WTC11 (cell line): ENCODE results near the gene IFITM10. TPM values are rescaled to one million over a fixed set of nuclear protein-coding genes. Genes with fewer than 3 reads are reported as not detected.
A peak's percentile ranks its signal among the peaks of the same experiment; 100 is the strongest.

Experiments
- ATAC-seq: fragments of 200-7000 bp; cut with Tn5 transposase; 2 replicates; pipeline ENCODE4 v1.10.0; 2021; ENCODE audit warnings: mild to moderate bottlenecking, moderate library complexity
- CTCF ChIA-PET: fragments of 300-600 bp; sonication (Branson Sonifier 250); formaldehyde crosslinking; loops from one replicate; lab custom pipeline; 2021; ENCODE audit warnings: antibody characterized with exemption; lab: Charles Lee
- POLR2A ChIA-PET: fragments of 350-600 bp; sonication (Branson Sonifier 250); formaldehyde crosslinking; loops from one replicate; lab custom pipeline; 2021; ENCODE audit warnings: antibody characterized with exemption; lab: Charles Lee
- DNase-seq: peaks from one replicate; pipeline ENCODE4 v3.0.0; 2021; ENCODE audit warnings: low spot score
- H3K27ac Mint-ChIP-seq: 2 replicates; pipeline ENCODE4 v1.8.0; 2021; ENCODE audit warnings: mixed read lengths
- H3K27me3 Mint-ChIP-seq: 2 replicates; pipeline ENCODE4 v1.8.0; 2021; ENCODE audit warnings: low read depth, mild to moderate bottlenecking, moderate library complexity, mixed read lengths
- H3K36me3 Mint-ChIP-seq: 2 replicates; pipeline ENCODE4 v1.8.0; 2021; ENCODE audit warnings: mixed read lengths
- H3K4me1 Mint-ChIP-seq: 2 replicates; pipeline ENCODE4 v1.8.0; 2022; ENCODE audit warnings: mixed read lengths
- H3K4me3 Mint-ChIP-seq: 2 replicates; pipeline ENCODE4 v1.8.0; 2021; ENCODE audit warnings: mild to moderate bottlenecking, moderate library complexity, mixed read lengths
- H3K9me3 Mint-ChIP-seq: 2 replicates; pipeline ENCODE4 v1.8.0; 2021; ENCODE audit warnings: mixed read lengths
- ZNF263 ChIP-seq: sonication (generic); formaldehyde crosslinking; IDR thresholded peaks from 2 replicates; pipeline ENCODE4 v1.8.1; 2022; ENCODE audit warnings: low read depth, mild to moderate bottlenecking, moderate library complexity, missing genetic modification reagents
- total RNA-seq: library from RNA; stranded (reverse); gene quantifications from 3 replicates; pipeline ENCODE4 v1.2.3, GENCODE V29; 2021
- TF ChIP-seq, protein P1 (sequence below): sonication (generic); formaldehyde crosslinking; IDR thresholded peaks from 2 replicates; pipeline ENCODE4 v1.8.1; 2023; ENCODE audit warnings: mild to moderate bottlenecking, missing genetic modification reagents, borderline replicate concordance
- TF ChIP-seq, protein P2 (sequence below): fragments of 200-600 bp; IDR thresholded peaks from 2 replicates; pipeline ENCODE4 v1.8.0; 2022; ENCODE audit warnings: antibody characterized with exemption
- TF ChIP-seq, protein P3 (sequence below): sonication (generic); formaldehyde crosslinking; IDR thresholded peaks from 2 replicates; pipeline ENCODE4 v1.8.0; 2023; ENCODE audit warnings: missing genetic modification reagents, mild to moderate bottlenecking, borderline replicate concordance
- TF ChIP-seq, protein P4 (sequence below): sonication (generic); formaldehyde crosslinking; IDR thresholded peaks from 2 replicates; pipeline ENCODE4 v1.8.1; 2023; ENCODE audit warnings: mild to moderate bottlenecking, moderate library complexity, missing genetic modification reagents

Gene IFITM10
- total RNA-seq, 1 experiment from 2014 or later: 1.7 TPM

DNA sequence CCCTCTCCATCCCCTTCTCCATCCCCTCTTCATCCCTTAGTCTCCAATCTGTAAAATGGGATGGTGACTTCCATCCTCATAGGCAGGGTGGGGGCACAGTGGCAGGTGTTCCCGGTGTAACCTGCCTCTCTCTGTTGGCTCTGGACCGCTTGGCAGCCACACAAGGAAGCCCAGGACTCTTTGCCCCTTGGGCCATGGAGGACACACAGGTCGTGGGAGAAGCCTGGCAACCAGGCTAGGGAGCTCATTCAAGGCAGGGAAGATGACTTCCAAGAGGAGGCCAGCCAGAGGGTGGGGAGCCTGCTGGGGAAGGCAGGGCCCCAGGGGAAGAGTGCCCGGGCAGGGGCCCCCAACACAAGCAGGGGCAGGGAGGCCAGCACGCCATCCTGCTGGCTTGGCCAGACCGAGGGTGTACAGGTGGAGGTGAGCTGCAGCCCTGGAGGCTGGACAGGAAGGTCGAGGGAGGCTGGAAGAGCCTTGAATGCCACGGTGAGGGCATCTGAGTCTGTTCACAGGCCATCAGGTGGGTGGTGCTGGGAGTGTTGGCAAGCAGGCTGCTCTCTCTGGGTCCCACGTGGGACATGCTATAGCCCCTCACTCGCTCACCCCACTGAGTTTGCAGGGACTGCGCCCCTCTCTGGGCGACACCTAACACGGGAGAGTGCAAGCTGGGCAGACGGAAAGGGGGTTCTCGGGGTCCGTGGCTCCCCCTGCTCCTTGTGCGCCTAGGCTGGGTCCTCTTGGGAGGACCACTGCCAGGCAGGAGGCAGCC is 28.8 kb upstream of the IFITM10 start:
- H3K4me3 Mint-ChIP-seq: no peak overlapping the region

More for the DNA sequence above, 28.8 kb upstream of the IFITM10 start:
- no peak for ATAC-seq
- no peaks in the 10 kb centered on the region for H3K4me1 Mint-ChIP-seq
- no peaks in the 10 kb centered on the region for H3K36me3 Mint-ChIP-seq
- TF ChIP-seq, protein P1, sequence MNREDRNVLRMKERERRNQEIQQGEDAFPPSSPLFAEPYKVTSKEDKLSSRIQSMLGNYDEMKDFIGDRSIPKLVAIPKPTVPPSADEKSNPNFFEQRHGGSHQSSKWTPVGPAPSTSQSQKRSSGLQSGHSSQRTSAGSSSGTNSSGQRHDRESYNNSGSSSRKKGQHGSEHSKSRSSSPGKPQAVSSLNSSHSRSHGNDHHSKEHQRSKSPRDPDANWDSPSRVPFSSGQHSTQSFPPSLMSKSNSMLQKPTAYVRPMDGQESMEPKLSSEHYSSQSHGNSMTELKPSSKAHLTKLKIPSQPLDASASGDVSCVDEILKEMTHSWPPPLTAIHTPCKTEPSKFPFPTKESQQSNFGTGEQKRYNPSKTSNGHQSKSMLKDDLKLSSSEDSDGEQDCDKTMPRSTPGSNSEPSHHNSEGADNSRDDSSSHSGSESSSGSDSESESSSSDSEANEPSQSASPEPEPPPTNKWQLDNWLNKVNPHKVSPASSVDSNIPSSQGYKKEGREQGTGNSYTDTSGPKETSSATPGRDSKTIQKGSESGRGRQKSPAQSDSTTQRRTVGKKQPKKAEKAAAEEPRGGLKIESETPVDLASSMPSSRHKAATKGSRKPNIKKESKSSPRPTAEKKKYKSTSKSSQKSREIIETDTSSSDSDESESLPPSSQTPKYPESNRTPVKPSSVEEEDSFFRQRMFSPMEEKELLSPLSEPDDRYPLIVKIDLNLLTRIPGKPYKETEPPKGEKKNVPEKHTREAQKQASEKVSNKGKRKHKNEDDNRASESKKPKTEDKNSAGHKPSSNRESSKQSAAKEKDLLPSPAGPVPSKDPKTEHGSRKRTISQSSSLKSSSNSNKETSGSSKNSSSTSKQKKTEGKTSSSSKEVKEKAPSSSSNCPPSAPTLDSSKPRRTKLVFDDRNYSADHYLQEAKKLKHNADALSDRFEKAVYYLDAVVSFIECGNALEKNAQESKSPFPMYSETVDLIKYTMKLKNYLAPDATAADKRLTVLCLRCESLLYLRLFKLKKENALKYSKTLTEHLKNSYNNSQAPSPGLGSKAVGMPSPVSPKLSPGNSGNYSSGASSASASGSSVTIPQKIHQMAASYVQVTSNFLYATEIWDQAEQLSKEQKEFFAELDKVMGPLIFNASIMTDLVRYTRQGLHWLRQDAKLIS (CRISPR knock-in tag): no peak
- TF ChIP-seq, protein P2, sequence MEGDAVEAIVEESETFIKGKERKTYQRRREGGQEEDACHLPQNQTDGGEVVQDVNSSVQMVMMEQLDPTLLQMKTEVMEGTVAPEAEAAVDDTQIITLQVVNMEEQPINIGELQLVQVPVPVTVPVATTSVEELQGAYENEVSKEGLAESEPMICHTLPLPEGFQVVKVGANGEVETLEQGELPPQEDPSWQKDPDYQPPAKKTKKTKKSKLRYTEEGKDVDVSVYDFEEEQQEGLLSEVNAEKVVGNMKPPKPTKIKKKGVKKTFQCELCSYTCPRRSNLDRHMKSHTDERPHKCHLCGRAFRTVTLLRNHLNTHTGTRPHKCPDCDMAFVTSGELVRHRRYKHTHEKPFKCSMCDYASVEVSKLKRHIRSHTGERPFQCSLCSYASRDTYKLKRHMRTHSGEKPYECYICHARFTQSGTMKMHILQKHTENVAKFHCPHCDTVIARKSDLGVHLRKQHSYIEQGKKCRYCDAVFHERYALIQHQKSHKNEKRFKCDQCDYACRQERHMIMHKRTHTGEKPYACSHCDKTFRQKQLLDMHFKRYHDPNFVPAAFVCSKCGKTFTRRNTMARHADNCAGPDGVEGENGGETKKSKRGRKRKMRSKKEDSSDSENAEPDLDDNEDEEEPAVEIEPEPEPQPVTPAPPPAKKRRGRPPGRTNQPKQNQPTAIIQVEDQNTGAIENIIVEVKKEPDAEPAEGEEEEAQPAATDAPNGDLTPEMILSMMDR: no peak
- TF ChIP-seq, protein P3, sequence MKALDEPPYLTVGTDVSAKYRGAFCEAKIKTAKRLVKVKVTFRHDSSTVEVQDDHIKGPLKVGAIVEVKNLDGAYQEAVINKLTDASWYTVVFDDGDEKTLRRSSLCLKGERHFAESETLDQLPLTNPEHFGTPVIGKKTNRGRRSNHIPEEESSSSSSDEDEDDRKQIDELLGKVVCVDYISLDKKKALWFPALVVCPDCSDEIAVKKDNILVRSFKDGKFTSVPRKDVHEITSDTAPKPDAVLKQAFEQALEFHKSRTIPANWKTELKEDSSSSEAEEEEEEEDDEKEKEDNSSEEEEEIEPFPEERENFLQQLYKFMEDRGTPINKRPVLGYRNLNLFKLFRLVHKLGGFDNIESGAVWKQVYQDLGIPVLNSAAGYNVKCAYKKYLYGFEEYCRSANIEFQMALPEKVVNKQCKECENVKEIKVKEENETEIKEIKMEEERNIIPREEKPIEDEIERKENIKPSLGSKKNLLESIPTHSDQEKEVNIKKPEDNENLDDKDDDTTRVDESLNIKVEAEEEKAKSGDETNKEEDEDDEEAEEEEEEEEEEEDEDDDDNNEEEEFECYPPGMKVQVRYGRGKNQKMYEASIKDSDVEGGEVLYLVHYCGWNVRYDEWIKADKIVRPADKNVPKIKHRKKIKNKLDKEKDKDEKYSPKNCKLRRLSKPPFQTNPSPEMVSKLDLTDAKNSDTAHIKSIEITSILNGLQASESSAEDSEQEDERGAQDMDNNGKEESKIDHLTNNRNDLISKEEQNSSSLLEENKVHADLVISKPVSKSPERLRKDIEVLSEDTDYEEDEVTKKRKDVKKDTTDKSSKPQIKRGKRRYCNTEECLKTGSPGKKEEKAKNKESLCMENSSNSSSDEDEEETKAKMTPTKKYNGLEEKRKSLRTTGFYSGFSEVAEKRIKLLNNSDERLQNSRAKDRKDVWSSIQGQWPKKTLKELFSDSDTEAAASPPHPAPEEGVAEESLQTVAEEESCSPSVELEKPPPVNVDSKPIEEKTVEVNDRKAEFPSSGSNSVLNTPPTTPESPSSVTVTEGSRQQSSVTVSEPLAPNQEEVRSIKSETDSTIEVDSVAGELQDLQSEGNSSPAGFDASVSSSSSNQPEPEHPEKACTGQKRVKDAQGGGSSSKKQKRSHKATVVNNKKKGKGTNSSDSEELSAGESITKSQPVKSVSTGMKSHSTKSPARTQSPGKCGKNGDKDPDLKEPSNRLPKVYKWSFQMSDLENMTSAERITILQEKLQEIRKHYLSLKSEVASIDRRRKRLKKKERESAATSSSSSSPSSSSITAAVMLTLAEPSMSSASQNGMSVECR (CRISPR knock-in tag): no peak
- TF ChIP-seq, protein P4, sequence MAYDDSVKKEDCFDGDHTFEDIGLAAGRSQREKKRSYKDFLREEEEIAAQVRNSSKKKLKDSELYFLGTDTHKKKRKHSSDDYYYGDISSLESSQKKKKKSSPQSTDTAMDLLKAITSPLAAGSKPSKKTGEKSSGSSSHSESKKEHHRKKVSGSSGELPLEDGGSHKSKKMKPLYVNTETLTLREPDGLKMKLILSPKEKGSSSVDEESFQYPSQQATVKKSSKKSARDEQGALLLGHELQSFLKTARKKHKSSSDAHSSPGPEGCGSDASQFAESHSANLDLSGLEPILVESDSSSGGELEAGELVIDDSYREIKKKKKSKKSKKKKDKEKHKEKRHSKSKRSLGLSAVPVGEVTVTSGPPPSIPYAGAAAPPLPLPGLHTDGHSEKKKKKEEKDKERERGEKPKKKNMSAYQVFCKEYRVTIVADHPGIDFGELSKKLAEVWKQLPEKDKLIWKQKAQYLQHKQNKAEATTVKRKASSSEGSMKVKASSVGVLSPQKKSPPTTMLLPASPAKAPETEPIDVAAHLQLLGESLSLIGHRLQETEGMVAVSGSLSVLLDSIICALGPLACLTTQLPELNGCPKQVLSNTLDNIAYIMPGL (CRISPR knock-in tag): no peak
- peak; percentile 39; the same call in 1 of the 2 replicates for TF ChIP-seq ZNF263 (CRISPR knock-in tag)
- no peak overlapping the region for H3K27ac Mint-ChIP-seq
- DNase-seq: no peak
- ChIA-PET POLR2A (no interaction called here), CTCF (interaction anchor here (1.2 kb wide), 1 partner anchor 86 kb away, joined by 4 read pairs; no protein-coding TSS in a partner anchor)
- peaks cover 4% of the 10 kb centered on the region for H3K9me3 Mint-ChIP-seq
- peaks cover 12% of the 10 kb centered on the region; the same call in 1 of the 2 replicates for H3K27me3 Mint-ChIP-seq
